HTERT RPE-1 (cell line): Measurements from ENCODE around the gene CPT1C.

Experiments
- in situ Hi-C: fragments of 300-500 bp; cut with MboI; formaldehyde crosslinking; loops from 4 replicates; pipeline ENCODE4 v1.14.3; 2020; ENCODE audit warnings: low sequenced_read_pairs

CPT1C gene

DNA sequence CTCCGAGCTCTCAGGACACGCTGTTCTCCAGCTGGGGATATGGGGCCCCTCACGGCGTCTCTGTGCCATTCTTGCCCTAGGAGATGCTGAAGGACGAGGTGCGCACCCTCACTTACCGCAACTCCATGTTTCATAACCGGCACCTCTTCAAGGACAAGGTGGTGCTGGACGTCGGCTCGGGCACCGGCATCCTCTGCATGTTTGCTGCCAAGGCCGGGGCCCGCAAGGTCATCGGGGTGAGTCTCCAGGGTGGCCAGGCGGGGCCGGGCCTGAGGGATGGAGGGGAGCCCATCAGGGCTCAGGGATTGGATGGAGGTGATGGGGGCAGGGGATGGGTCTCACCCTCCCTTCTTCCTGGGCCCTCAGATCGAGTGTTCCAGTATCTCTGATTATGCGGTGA, 9.1 kb upstream of the CPT1C start:
- in situ Hi-C loops, result no loop called here

DNA sequence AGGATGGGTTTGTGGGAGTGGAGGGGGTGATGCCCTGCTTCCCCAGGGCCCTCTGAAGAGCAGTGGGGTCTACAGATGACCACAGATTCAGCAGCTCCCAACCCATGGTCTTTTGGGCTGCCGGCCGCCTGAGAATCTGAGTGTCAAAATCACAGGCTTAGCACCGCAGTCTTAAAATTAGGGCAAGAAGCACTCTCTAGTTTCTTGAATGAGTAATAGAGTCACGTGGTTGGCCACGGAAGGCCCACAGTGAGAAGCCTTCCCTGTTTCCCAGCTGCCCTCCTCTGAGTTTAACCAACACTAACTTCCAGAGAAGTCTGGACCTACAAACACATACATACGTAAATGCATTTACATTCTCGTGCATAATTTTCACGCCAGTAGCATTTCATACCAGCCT, 8.6 kb upstream of the CPT1C start:
- in situ Hi-C loops, result no loop called here

DNA sequence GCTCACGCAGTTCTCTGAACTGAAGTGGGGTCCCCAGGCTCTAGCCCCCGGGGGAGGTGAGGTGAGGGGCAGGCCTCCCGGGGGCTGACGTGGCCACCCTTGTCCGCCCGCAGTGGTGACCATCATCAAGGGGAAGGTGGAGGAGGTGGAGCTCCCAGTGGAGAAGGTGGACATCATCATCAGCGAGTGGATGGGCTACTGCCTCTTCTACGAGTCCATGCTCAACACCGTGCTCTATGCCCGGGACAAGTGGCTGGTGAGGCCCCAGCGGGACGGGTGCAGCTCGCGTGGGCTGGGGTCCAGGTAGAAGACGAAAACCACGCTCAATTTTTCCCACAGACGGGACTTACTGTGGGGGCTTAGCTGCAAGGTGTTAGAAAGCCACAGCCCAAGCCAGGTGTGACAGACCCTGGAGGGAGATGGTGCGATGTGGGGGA, 7.1 kb upstream of the CPT1C start:
- in situ Hi-C loops, result no loop called here

DNA sequence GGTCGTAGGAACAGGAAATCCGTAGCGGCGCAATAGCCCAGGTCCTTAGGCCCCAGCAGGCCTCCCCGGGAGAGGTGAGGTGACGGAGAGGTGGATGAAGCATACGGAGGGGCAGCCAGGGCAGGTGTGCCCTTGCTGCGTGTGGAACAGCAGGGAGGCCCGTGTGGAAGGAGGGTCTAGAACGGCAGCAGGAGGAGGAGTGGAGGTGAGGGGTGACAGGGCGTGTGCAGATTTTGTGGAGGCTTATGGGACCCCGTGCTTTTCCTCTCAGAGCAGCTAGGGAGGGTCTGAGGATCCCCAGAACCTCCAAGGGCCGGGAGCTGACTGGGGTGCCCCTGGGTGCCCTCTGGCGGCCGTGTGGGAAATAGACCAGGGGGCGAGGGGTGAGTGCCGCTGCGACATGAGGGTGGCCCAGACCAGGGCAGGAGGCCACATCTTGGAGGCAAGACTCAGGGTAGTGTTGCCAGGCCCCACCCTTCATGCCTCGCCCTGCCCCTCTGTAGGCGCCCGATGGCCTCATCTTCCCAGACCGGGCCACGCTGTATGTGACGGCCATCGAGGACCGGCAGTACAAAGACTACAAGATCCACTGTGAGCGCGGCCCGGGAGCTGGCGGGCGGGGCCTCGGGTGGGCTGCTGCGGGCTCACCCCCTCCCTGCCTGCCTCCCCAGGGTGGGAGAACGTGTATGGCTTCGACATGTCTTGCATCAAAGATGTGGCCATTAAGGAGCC, 6.5 kb upstream of the CPT1C start:
- in situ Hi-C loops, result no loop called here

DNA sequence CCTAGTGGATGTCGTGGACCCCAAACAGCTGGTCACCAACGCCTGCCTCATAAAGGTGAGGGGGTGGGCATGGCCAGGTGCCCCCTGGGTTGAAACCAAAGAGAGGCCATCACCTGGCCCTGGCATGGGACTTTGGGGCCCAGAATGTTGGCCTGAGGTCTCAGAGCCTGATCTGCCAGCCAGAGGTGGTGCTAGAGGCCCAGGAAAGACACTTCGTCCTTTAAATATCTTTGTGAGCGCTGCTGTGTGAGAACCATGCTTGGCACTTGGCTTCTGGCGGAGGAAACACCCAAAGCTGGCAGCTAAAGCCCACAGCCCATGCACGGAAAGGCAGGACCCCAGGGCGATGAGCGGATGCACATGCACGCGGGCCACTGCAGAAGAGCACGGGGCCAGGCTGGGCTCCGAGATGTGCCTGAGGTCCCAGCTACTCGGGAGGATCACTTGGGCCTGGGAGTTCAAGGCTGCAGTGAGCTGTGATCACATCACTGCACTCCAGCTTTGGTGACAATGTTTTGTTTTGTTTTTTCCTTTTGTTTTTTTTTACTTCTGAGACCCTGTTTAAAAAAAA, 5.8 kb upstream of the CPT1C start:
- in situ Hi-C loops, result no loop called here

DNA sequence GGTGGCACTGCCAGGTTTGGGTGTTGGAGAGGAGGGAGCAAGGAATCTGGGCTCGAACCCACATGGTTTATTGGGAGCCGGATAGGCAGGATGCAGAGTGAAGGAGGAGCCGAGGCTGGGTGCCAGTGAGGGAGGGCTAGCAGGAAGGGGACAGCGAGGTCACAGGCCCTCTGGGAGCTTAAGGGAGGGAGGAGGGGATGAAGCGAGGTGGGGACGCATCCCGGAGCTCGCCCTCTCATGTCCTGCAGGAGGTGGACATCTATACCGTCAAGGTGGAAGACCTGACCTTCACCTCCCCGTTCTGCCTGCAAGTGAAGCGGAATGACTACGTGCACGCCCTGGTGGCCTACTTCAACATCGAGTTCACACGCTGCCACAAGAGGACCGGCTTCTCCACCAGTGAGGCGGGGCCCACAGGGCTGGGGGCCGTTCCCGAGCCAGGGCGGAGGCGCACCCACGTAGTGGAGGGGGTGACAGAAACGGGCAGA, 5.0 kb upstream of the CPT1C start:
- in situ Hi-C loops, result no loop called here

DNA sequence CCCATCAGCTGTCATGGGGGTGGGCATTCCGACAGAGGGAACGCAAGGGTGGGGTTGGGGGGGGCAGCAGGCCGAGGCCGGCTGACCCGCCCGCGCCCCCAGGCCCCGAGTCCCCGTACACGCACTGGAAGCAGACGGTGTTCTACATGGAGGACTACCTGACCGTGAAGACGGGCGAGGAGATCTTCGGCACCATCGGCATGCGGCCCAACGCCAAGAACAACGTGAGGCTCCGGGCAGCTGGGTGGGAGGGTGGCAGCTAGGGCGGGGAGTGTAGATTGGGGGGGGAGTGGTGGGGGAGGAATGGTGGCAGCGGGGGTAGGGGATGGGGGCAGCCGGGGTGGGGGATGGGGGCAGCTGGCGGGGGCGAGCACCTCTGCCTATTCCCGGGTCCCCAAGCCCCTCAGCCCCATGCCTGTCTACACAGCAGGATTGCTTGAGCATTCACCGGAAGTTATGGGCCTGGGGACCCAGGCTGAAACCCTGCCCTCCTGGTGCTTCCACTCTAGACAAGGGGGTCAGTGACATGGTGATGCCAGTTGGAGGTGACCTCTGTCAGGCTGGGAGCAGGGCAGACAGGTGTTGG, 4.3 kb upstream of the CPT1C start:
- in situ Hi-C loops, result no loop called here

DNA sequence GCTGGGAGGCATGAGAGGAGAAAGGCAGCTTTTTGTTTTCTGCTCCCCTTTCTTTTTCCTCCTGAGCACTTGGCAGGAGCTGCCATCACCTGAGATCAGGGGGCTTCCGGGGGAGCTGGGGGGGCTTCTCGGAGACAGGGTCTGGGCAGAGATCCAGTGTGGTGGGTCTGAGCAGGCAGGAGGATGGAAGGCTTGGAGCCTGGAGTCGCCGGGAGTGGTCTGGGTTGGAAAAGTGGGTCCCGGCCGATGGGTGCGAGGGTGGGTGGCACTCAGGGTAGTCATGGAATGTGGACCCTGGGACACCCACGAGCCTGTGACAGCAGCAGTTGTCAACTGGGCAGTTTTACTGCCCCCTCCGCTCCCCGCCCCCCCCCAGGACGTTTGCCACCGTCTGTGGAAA, 3.8 kb upstream of the CPT1C start:
- in situ Hi-C loops, result no loop called here

DNA sequence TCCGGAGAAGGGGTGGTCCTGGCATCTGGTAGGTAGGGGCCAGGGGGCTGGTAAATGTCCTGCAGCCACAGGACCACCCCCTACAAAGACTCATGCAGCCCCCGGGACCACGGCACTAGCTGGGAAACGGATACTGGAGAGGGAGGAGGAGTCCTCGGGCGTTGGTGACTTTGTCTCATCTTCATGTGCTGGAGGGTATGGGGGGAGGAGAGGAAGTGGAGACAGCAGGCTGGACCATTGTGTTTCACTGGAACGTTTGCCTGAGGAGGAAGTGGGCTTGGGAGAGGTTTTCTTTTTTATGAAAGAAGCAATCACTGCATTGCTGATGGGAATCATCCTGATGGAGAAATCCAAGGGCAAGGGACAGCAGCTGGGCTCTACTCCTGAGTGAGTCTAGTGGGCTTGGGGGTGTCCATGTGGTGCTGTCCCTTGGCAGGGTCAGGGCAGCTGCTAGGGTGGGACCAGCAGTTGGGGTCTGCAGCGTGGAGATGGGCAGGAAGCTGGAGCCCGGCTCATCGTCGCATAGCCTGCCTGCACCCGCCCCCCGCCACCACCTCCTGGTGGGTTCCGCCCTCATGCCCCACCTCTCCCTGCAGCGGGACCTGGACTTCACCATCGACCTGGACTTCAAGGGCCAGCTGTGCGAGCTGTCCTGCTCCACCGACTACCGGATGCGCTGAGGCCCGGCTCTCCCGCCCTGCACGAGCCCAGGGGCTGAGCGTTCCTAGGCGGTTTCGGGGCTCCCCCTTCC, 3.2 kb upstream of the CPT1C start:
- in situ Hi-C loops, result no loop called here

DNA sequence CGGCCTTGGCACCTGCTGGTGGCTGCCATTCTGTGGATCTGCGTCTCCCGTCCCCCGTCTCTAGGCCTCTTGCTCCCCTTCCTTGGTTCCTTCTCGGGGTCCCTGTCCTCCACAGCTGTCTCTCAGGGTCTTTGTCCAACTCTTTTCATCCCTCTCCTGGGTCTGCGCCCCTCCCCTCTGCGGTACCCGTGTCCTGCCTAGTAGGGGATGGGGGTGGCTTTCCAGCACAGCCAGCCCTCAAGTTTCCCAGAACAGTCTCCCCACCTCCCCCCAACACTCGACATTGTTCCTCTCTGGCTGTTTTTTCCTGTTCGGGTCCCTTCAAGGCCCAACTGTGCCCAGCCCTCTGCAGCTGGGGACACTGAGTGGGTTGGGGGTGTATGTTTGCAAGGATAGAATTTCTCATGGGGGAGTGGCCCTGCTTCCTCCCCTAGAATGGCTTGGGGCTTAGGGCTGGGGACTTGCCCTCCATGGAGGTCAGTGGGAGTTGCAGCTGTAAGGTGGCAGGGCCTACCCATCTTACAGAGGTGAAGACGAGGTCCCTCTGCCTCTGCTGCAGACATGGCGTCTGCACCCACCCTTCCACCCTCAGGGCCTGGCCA, 2.3 kb upstream of the CPT1C start:
- in situ Hi-C loops, result no loop called here

DNA sequence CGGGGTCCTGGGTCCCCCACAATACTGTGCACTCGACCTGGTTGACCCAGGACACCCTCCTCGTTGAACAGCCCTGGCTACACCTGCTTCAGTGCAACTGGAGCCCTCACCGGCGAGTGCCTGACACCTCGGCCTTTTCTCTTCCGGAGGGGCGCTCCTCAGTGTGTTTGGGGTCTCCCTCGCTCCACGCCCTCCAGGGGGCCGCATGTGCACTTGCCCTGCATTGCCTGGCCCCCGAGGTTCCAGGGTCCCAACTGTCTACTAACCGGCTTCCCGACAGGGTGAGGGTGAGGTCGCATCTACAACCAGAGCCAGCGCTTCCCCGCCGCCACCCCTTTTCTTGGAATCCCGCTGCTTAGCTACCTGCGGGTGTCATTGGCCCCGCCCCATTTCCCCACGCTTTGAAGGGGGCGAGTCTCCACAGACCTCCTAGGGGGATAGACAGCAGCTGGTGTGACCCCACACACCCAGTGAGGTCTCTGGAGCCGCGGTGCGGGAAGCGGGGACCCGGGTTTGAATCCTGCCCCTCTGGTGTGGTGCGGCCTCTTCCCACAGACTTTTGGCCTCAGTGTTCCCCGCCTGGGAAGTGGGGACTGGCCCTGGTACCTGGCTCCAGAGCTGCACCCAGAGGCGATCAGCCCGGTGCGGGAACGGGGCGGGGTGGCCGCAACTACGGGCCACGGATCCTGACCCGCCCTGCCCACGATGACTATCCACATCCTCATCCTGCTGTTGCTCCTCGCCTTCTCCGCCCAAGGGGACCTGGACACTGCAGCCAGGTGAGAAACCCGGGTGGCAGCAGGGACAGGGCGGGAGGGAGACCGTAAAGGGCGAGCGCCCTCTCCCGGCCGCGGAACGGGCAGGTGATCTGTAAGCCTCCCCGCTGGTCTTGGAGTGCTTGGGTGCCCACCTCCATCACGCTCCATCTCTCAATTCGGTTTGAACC, 1.5 kb upstream of the CPT1C start, which contains the start of gene ADM5:
Gene ADM5 (plus strand): TSS at position 462 of the 946 bp plus-strand sequence. CDS start 244 bp downstream, at position 706.
- in situ Hi-C loops, result no loop called here

DNA sequence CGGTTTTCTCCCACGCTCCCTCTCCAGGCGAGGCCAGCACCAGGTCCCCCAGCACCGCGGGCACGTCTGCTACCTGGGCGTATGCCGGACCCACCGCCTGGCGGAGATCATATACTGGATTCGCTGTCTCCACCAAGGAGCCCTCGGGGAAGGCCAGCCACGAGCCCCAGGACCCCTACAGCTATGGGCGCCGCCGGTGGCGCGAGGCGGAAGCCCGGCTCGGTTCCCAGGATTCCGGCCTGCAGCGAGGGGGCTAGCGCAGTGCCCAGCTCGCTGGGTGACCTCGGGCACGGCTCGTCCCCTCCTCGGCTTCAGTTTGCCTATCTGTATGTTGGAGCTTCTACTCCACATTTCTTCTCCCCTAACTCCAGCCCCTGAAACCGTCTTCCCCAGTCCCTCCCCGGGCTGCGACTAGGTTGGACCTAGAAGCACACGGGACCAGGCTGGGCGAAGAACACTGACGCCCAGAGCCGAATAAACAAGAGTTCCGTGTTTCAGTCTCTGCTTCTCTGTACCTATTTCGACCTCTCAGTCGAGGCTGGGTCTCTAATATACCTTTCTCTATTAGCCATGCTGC, 749 bp upstream of the CPT1C start:
- in situ Hi-C loops, result no loop called here

DNA sequence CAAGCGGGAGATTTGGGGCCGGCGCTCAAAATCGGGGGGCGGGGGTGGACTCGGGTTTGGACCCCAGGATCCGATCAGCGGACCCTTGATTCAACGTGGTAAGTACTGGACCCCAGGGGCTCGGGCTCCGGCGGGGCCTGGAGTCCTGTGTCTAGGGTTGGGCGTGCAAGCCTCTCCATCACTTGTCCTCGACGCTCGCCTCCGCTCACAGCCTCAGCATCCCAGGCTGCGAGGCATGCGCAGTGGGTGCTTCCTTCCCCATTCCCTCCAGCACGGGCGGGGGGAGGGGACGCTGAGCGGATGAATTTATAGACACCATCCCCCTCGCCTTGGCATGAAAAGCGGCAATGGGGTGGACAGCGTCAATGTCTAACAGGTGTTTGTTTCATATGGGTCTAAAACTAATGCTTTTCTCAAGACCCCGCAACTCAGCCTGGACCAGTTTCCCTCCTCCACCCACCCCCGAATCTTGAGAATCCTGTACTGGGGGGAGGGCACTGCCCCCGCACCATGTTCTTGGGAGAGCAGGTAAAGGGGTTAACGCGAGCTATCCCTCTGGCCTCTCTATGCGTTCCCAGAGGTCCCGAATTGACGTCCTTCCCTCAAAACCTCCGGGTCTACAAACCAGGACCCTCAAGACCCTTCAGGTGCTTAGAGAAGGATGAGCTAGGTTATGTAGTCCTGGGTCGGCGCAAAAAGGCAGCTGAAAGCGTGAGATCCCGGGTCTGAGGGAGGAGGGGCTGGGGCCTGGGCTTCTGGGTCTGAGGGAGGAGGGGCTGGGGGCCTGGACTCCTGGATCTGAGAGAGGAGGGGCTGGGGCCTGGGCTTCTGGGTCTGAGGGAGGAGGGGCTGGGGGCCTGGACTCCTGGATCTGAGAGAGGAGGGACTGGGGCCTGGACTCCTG, 579 bp downstream of the CPT1C start:
- in situ Hi-C loops, result no loop called here

DNA sequence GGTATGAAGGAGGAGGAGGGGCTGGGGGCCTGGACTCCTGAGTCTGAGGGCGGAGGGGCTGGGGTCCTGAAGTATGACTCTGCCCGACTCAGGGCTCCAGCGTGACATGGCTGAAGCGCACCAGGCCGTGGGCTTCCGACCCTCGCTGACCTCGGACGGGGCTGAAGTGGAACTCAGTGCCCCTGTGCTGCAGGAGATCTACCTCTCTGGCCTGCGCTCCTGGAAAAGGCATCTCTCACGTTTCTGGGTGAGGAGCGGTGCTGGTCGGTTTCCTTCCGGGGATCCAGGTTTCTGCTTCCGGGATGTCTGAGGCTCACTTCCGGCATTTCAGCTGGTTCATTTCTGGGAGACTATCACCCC, 1.2 kb downstream of the CPT1C start:
- in situ Hi-C loops, result no loop called here

DNA sequence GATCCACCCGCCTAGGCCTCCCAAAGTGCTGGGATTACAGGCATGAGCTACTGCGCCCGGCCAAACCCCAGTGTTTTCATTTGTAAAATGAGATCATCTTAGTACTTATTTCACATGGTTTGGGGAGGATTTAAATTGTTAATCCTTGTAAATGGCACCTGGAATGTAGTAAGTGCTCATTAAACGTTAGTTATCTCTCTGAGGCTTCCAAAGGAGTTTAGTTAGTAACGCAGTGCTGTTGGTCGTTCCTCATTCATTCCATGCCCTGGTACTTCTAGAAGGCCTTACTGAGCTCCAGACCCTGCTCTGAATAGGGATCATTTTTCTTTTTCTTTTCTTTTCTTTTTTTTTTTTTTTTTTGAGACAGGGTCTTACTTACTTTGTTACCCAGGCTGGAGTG, 5.2 kb downstream of the CPT1C start:
- in situ Hi-C loops, result no loop called here

DNA sequence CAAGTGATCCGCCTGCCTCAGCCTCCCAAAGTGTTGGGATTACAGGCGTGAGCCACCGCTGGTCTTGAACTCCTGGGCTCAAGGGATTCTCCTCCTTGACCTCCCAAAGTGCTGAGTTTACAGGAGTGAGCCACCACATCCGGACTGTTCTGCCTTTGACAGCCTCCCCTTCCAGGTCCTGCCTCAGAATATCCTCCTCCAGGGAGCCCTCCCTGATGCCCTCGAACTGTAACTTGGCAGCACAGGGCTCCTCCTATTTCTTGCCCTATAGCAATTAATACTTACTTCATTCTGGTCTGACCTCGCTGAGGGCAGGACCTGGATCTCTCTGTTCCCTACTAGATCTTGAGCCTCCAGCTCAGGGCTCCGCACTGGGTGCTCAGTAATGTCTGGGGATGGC, 5.9 kb downstream of the CPT1C start:
- in situ Hi-C loops, result no loop called here

DNA sequence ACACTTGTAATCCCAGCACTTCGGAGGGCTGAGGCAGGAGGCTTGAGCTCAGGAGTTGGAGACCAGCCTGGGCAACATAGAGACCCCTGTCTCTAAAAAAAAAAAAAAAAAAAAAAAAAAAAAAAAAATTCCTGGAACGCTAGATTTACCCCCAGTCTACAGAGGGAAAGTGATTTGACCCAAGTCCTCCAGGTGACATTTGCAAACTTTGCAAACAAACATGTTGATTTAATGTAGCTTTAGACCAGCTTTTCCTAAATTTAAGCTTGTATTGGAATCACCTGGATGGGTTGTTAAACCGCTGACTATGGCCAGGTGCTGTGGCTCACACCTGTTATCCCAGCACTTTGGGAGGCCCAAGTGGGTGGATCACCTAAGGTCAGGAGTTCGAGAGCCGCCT, 8.4 kb downstream of the CPT1C start:
- in situ Hi-C loops, result no loop called here

DNA sequence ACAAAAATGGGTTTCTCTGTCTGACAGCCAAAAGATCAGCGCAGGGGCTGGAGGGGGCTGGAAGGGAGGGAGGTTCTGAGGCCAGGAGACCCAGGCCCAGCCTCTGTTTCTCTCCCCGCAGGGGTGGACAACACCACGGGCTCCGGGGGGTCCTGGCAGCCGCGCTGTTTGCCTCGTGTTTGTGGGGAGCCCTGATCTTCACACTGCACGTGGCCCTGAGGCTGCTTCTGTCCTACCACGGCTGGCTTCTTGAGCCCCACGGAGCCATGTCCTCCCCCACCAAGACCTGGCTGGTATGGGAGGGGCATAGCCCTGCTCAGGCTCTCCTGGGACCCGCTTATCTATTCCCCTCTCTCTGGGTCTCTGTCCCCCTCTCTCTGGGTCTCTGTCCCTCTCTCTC, 9.6 kb downstream of the CPT1C start:
- in situ Hi-C loops, result no loop called here

DNA sequence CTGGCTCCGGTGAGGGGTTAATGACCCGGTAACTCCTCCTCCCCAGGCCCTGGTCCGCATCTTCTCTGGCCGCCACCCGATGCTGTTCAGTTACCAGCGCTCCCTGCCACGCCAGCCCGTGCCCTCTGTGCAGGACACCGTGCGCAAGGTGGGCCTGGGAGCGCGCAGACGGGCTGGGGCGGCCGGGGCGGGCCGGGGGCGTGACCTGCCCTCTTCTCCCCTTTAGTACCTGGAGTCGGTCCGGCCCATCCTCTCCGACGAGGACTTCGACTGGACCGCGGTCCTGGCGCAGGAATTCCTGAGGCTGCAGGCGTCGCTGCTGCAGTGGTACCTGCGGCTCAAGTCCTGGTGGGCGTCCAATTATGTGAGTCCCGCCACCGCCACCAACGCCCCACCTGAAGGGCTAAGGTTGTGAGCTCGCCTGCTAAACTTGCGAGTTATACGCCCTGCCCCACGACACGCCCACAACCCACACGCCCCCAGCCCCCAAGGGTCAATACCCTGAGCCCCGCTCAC, 10.4 kb downstream of the CPT1C start:
- in situ Hi-C loops, result no loop called here
